Central memory CD8-positive, alpha-beta T cell (primary cell): ENCODE results near the gene PABPN1.

Experiments
- ATAC-seq: fragments of 150-1000 bp; cut with Tn5 transposase; replicated peaks from 2 replicates; pipeline ENCODE4 v1.10.0; 2022; ENCODE audit warnings: mild to moderate bottlenecking, moderate FRiP score, moderate number of reproducible peaks; ENCODE audit not compliant: poor library complexity, severe bottlenecking; ENCODE audit errors: extremely low read depth
- DNase-seq, 2 donors: peaks; one replicate each; pipeline ENCODE4 v3.0.0; 2021; ENCODE audit warnings: low spot score in 2 of 2
- H3K27ac Mint-ChIP-seq: one replicate; pipeline ENCODE4 v1.8.0; 2022; ENCODE audit warnings: low read depth, mild to moderate bottlenecking, moderate library complexity, mixed read lengths
- H3K27me3 Mint-ChIP-seq: one replicate; pipeline ENCODE4 v1.8.0; 2022; ENCODE audit warnings: mixed read lengths
- H3K36me3 Mint-ChIP-seq: one replicate; pipeline ENCODE4 v1.8.0; 2022; ENCODE audit warnings: mild to moderate bottlenecking, moderate library complexity, mixed read lengths; ENCODE audit not compliant: insufficient read depth
- H3K4me1 Mint-ChIP-seq: one replicate; pipeline ENCODE4 v1.8.0; 2022; ENCODE audit warnings: mixed read lengths
- H3K4me3 Mint-ChIP-seq: one replicate; pipeline ENCODE4 v1.8.0; 2022; ENCODE audit warnings: mild to moderate bottlenecking, moderate library complexity, mixed read lengths
- H3K9me3 Mint-ChIP-seq: one replicate; pipeline ENCODE4 v1.8.0; 2022; ENCODE audit warnings: mixed read lengths

PABPN1 gene

GRCh38 chr14:23349156-23349845 lies 28.0 kb downstream of the PABPN1 start:
- Mint-ChIP-seq H3K4me3 (no peak overlapping the region), H3K36me3 (peaks cover 3% of the 10 kb centered on the region), H3K9me3 (no peaks in the 10 kb centered on the region), H3K4me1 (no peaks in the 10 kb centered on the region), H3K27ac (no peak overlapping the region), H3K27me3 (peaks cover 76% of the 10 kb centered on the region)
- ATAC-seq = no peak
- DNase-seq = no peak

GRCh38 chr14:23351681-23352505 lies 30.6 kb downstream of the PABPN1 start:
- DNase-seq = no peak
- peaks cover 78% of the 10 kb centered on the region for H3K27me3 Mint-ChIP-seq
- ATAC-seq = no peak

GRCh38 chr14:23352506-23353432 lies 31.5 kb downstream of the PABPN1 start, which contains the start of gene SLC22A17:
Gene SLC22A17, minus strand, starts transcription at chr14:23352887.
- peak; percentile 68 for ATAC-seq
- DNase-seq = peak in 1 of 2 donors; percentile 18
- H3K27me3 Mint-ChIP-seq = peaks cover 78% of the 10 kb centered on the region
- H3K36me3 Mint-ChIP-seq = peaks cover 4% of the 10 kb centered on the region
- H3K27ac Mint-ChIP-seq = no peak within 1 kb of the TSS
- no peaks in the 10 kb centered on the region for H3K4me1 Mint-ChIP-seq
- peak within 1 kb of the TSS; percentile 61 for H3K4me3 Mint-ChIP-seq
- H3K9me3 Mint-ChIP-seq = no peaks in the 10 kb centered on the region

More at GRCh38 chr14:23351681-23352505, 30.6 kb downstream of the PABPN1 start:
- Mint-ChIP-seq H3K36me3 (peaks cover 4% of the 10 kb centered on the region), H3K27ac (no peak overlapping the region), H3K4me1 (no peaks in the 10 kb centered on the region), H3K9me3 (no peaks in the 10 kb centered on the region), H3K4me3 (peak overlapping the region; percentile 61)

DNA sequence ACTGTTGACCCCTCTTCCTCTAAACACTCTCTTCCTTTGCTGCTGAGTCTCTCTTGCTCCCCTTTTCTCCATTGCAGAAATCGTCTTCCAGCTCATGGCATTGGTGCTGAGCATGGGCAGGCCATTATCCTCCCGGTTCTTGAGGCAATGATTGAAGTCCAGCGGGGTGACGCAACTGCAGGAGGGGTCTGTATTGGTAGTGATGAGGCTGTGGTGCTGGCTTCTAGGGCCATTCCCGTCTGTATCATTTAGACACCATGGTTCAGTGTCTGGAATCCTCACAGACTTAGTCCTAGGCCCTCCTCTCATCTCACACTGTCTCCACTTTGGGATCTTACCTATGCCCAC lies 32.1 kb downstream of the PABPN1 start:
- Mint-ChIP-seq H3K4me1 (no peaks in the 10 kb centered on the region), H3K9me3 (no peaks in the 10 kb centered on the region), H3K27me3 (peaks cover 75% of the 10 kb centered on the region), H3K4me3 (peak overlapping the region; percentile 61), H3K27ac (no peak overlapping the region), H3K36me3 (peaks cover 4% of the 10 kb centered on the region)
- DNase-seq = no peak
- no peak for ATAC-seq

GRCh38 chr14:23354990-23355389 lies 33.7 kb downstream of the PABPN1 start:
- Mint-ChIP-seq H3K4me1 (no peaks in the 10 kb centered on the region), H3K27ac (no peak overlapping the region), H3K27me3 (peaks cover 69% of the 10 kb centered on the region), H3K36me3 (peaks cover 2% of the 10 kb centered on the region), H3K9me3 (no peaks in the 10 kb centered on the region), H3K4me3 (no peak overlapping the region)
- no peak for ATAC-seq
- no peak for DNase-seq

DNA sequence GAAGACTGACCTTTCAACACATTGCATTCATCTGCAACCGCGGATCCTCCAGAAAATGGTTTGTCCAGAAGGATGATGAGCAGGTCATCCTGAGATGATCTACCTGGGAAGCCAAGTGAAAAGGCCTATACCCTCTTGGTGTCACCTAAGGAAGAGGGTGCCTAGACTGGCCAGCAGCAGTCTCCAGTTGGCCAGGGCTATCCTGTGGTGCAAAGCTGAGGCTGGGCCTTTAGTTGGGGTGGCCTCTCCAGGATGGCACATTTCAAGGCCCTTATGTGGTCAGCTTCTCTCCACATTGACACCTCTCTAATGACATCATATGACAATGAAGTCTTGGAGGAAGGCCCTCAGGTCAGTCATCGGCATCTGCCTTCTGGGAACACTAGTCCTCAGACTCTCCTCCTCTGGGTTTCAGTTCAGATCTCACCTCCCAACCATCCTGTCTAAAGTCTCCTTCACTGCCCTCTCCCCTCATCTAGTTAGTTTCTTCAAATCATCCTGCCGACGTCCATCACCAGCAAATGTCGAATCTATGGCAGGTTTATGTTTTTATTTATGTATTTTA lies 34.7 kb downstream of the PABPN1 start:
- DNase-seq (no peak), ATAC-seq (no peak)
- Mint-ChIP-seq H3K27me3 (peaks cover 67% of the 10 kb centered on the region), H3K9me3 (no peaks in the 10 kb centered on the region), H3K4me3 (no peak overlapping the region), H3K27ac (no peak overlapping the region), H3K4me1 (no peaks in the 10 kb centered on the region), H3K36me3 (peaks cover 2% of the 10 kb centered on the region)

DNA sequence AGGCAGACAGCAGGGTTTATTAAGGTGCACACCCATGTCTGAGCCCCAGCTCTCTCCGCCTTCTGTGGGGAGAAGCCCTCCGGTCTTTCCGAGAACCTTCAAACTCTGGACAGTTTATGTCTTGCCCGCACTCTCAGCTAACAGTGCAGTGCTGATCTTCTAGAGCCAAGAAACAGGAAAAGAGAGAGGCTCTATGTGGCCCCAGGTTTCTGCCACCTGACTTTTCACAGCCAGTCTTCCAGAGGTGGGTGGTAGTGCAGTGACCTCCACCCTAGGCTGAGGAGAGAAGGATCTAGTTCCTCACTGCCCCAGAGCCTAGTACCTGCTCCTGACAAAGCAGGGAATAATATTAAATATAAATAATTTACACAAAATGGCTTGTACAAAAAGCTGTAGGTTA lies 35.4 kb downstream of the PABPN1 start:
- H3K9me3 Mint-ChIP-seq = no peaks in the 10 kb centered on the region
- H3K27me3 Mint-ChIP-seq = peaks cover 60% of the 10 kb centered on the region
- H3K36me3 Mint-ChIP-seq = peaks cover 2% of the 10 kb centered on the region
- no peak for DNase-seq
- ATAC-seq = no peak
- H3K4me1 Mint-ChIP-seq = no peaks in the 10 kb centered on the region
- no peak overlapping the region for H3K27ac Mint-ChIP-seq
- no peak overlapping the region for H3K4me3 Mint-ChIP-seq

DNA sequence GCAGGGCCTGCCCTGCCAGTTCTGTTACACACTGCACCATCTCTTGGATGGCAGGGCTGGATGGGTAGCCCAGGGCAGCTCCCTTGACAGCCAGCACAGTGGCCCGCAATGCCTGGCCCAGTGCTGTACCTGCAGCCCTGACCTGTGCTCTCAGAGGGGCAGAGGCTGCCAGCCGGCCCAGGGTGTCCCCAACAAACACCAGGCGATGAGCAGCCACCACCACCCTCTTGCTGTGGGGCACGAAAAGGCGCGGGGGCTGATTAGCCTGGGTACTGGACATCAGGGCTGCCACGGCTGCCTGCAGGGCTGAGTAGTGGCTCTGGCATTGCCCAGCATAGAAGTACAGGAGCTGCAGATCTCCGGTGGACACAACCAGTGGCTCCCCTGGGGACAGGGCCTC lies 36.0 kb downstream of the PABPN1 start:
- peaks cover 59% of the 10 kb centered on the region for H3K27me3 Mint-ChIP-seq
- H3K9me3 Mint-ChIP-seq = no peaks in the 10 kb centered on the region
- DNase-seq (no peak), ATAC-seq (no peak)
- no peaks in the 10 kb centered on the region for H3K4me1 Mint-ChIP-seq
- peaks cover 2% of the 10 kb centered on the region for H3K36me3 Mint-ChIP-seq
- no peak overlapping the region for H3K27ac Mint-ChIP-seq
- no peak overlapping the region for H3K4me3 Mint-ChIP-seq

GRCh38 chr14:23358042-23358441 lies 36.8 kb downstream of the PABPN1 start:
- Mint-ChIP-seq H3K9me3 (no peaks in the 10 kb centered on the region), H3K4me3 (no peak overlapping the region), H3K4me1 (no peaks in the 10 kb centered on the region), H3K27me3 (peaks cover 55% of the 10 kb centered on the region), H3K27ac (no peak overlapping the region), H3K36me3 (peaks cover 2% of the 10 kb centered on the region)
- ATAC-seq = no peak
- DNase-seq = no peak

DNA sequence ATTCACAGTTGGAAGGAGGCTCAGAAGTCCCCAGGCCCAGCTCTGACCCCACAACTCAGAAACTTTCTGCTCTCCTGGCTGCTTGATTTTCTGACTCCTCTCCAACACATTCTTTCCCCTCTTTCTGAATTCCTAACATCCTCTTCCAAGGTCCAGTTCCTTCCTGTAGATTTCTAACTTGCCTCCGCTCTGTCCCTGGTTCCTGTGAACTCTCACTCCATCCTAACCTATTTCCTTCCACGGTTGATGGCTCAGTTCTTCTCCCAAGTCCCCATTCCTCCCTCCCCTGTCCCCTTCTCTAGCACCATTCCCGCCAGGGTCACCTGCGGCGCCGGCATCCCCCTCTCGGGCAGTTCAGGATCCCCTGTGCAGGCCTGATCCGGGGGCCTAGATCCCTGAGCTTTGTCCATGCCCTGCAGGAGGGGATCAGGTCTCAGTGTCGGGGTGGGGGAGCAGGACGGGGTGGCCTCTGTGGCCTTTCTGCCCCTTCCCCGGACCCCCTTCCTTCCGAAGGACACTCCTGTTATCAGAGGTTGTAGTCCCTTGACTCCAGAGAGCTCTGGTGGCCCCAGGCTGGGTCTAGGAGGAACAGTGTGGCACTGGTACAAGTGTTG lies 37.4 kb downstream of the PABPN1 start:
- H3K4me3 Mint-ChIP-seq = no peak overlapping the region
- H3K9me3 Mint-ChIP-seq = no peaks in the 10 kb centered on the region
- DNase-seq = no peak
- peaks cover 2% of the 10 kb centered on the region for H3K36me3 Mint-ChIP-seq
- no peak for ATAC-seq
- no peaks in the 10 kb centered on the region for H3K4me1 Mint-ChIP-seq
- peaks cover 49% of the 10 kb centered on the region for H3K27me3 Mint-ChIP-seq
- no peak overlapping the region for H3K27ac Mint-ChIP-seq

DNA sequence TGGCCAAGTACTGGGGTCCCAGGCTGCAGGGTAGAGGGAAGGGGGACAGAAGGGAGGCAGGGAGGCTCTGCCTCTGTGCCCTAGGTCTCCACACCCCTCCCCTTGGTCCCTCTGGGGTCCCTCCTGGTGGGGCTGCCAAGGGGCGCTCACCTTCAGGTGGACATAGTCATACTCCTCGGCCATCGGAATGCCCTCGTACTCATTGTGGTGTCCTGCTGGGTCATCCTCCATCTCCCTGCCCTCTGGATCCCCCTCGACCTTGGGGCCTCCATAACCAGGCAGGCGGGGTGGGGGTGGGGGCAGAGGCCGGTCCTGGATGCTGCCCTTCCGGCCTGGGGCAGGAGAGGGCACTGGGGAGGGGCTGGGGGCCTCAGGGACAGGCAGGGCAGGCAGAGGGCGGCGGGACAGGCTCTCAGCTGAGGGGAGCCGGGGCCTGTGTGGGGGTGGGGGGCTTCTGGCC lies 37.9 kb downstream of the PABPN1 start:
- Mint-ChIP-seq H3K27ac (no peak overlapping the region), H3K27me3 (peaks cover 47% of the 10 kb centered on the region), H3K4me1 (no peaks in the 10 kb centered on the region), H3K36me3 (peaks cover 2% of the 10 kb centered on the region), H3K4me3 (no peak overlapping the region), H3K9me3 (no peaks in the 10 kb centered on the region)
- ATAC-seq = no peak
- DNase-seq = no peak
